ENCODE data around the gene NCOA3. TPM values are rescaled to one million over a fixed set of nuclear protein-coding genes. Genes with fewer than 3 reads are reported as not detected.

Gene NCOA3
- total and polyA plus RNA-seq, 10 of the 15 experiments (the other 5 are each of a cell fraction or from before 2014, with no cell fraction given) = 16.9 to 96.2 (median 73.6) TPM

- TF ChIP-seq GATAD2B (conservative IDR thresholded peaks at IDR 0.05; ENCODE audit: low read depth) (no peak), SIN3A (IDR thresholded peaks at IDR 0.05; ENCODE audit: low read depth, low read length) (peak; percentile 86), E2F4 (IDR thresholded peaks at IDR 0.05; ENCODE audit: low read depth, low read length) (no peak), BCL11A (IDR thresholded peaks at IDR 0.05; ENCODE audit: low read depth, low read length) (no peak), NBN (IDR thresholded peaks at IDR 0.05) (0 out of 2 replicates have a peak, but pooled peaks have one; percentile 17), CBFB (IDR thresholded peaks at IDR 0.05; ENCODE audit: low read depth) (no peak), TAF1 (IDR thresholded peaks at IDR 0.05; ENCODE audit: borderline replicate concordance, low read depth, low read length) (peak; percentile 28; the same call in 1 of the 2 replicates), NFXL1 (IDR thresholded peaks at IDR 0.05; ENCODE audit: borderline replicate concordance) (peak; percentile 40; the same call in 1 of the 2 replicates), RUNX3 (IDR thresholded peaks at IDR 0.05; ENCODE audit: low read length) (no peak), CTCF (IDR thresholded peaks at IDR 0.05 in 2 of 3, conservative IDR thresholded peaks at IDR 0.05 in 1 of 3; ENCODE audit: control insufficient read depth in 2 of 3, extremely low read depth in 1 of 3, insufficient read depth in 1 of 3, low read depth in 3 of 3, low read length in 3 of 3) (no peak), IKZF1 (conservative IDR thresholded peaks at IDR 0.05) (0 out of 2 replicates have a peak, but pooled peaks have one; percentile 20), BHLHE40 (IDR thresholded peaks at IDR 0.05; ENCODE audit: borderline replicate concordance in 1 of 2, low read depth in 2 of 2, low read length in 1 of 2) (0 out of 4 replicates have a peak, but pooled peaks of 1 of the 2 experiments have one; percentile 17), IKZF2 (IDR thresholded peaks at IDR 0.05) (peak; percentile 47 to 60; a peak in 3 of 4 replicates)
Observed at GRCh38 chr20:47502271-47503239, 868 bp downstream of the NCOA3 start (continued).

All from GM12878 (cell line).